ENCODE measurements around the gene KRTAP9-3. TPM values are rescaled to one million over a fixed set of nuclear protein-coding genes. Genes with fewer than 3 reads are reported as not detected.

KRTAP9-3 gene
- polyA plus RNA-seq, 1 experiment: not detected

- no peak overlapping the region for H3K4me3 ChIP-seq (ENCODE audit: low read depth, low read length)
- no peaks in the 10 kb centered on the region for H3K36me3 ChIP-seq (ENCODE audit: control insufficient read depth, insufficient read depth, low read length)
- ChIA-PET POLR2A (no interaction called here), CTCF (interaction anchor here (1.1 kb wide), 1 partner anchor 15 kb away, joined by 3 read pairs; no protein-coding TSS in a partner anchor)
- no peak for DNase-seq (ENCODE audit: low read depth)
- no peaks in the 10 kb centered on the region for H3K27me3 ChIP-seq (ENCODE audit: control insufficient read depth, insufficient read depth, low read length)
- no peak for TF ChIP-seq CTCF (IDR thresholded peaks at IDR 0.05; ENCODE audit: insufficient read depth, low read depth, low read length)
Observed at GRCh38 chr17:41278176-41278955, 46.1 kb downstream of the KRTAP9-3 start.

Small RNA genes lying within 50 kb of the gene (small RNA-seq; reads per million reads assigned to genes)
- not detected for gene KRTAP4-17P (ENCODE audit: insufficient read length, low read depth, low replicate concordance)
- not detected for gene KRTAP9-10P (ENCODE audit: insufficient read length, low read depth, low replicate concordance)

Other genes with a start within 250 kb of the KRTAP9-3 start
- not detected in 2 replicates for gene KRT40, start 248.1 kb upstream of the KRTAP9-3 start, polyA plus RNA-seq (2011; rRNA removed)
- gene KRTAP3-3, start 238.3 kb upstream of the KRTAP9-3 start, polyA plus RNA-seq (2011; rRNA removed): not detected in 2 replicates
- not detected in 2 replicates for gene KRTAP3-2, start 232.5 kb upstream of the KRTAP9-3 start, polyA plus RNA-seq (2011; rRNA removed)
- 0.16 TPM in 1 of 2 replicates, not detected in the other for gene KRTAP3-1, start 223.3 kb upstream of the KRTAP9-3 start, polyA plus RNA-seq (2011; rRNA removed)
- 62.3 and 65.1 TPM in 2 replicates for gene KRTAP1-5, start 205.2 kb upstream of the KRTAP9-3 start, polyA plus RNA-seq (2011; rRNA removed)
- not detected in 2 replicates for gene KRTAP1-4, start 202.3 kb upstream of the KRTAP9-3 start, polyA plus RNA-seq (2011; rRNA removed)
- not detected in 2 replicates for gene KRTAP1-3, start 197.6 kb upstream of the KRTAP9-3 start, polyA plus RNA-seq (2011; rRNA removed)
- 0.32 TPM in 1 of 2 replicates, not detected in the other for gene KRTAP1-1, start 191.0 kb upstream of the KRTAP9-3 start, polyA plus RNA-seq (2011; rRNA removed)
- not detected in 2 replicates for gene KRTAP2-1, start 185.1 kb upstream of the KRTAP9-3 start, polyA plus RNA-seq (2011; rRNA removed)
- gene KRTAP2-2, start 177.2 kb upstream of the KRTAP9-3 start, polyA plus RNA-seq (2011; rRNA removed): 0.16 TPM in 1 of 2 replicates, not detected in the other
- gene KRTAP2-3, start 172.3 kb upstream of the KRTAP9-3 start, polyA plus RNA-seq (2011; rRNA removed): 1.3 and 1.4 TPM in 2 replicates
- gene KRTAP2-4, start 166.6 kb upstream of the KRTAP9-3 start, polyA plus RNA-seq (2011; rRNA removed): not detected in 2 replicates
- gene KRTAP4-7, start 148.3 kb upstream of the KRTAP9-3 start, polyA plus RNA-seq (2011; rRNA removed): not detected in 2 replicates
- gene KRTAP4-8, start 134.3 kb upstream of the KRTAP9-3 start, polyA plus RNA-seq (2011; rRNA removed): not detected in 2 replicates
- gene KRTAP4-16, start 130.2 kb upstream of the KRTAP9-3 start, polyA plus RNA-seq (2011; rRNA removed): not detected in 2 replicates
- not detected in 2 replicates for gene KRTAP4-9, start 127.1 kb upstream of the KRTAP9-3 start, polyA plus RNA-seq (2011; rRNA removed)
- not detected in 2 replicates for gene KRTAP4-11, start 114.1 kb upstream of the KRTAP9-3 start, polyA plus RNA-seq (2011; rRNA removed)
- 0.11 TPM in 1 of 2 replicates, not detected in the other for gene KRTAP4-12, start 108.3 kb upstream of the KRTAP9-3 start, polyA plus RNA-seq (2011; rRNA removed)
- gene KRTAP4-6, start 91.9 kb upstream of the KRTAP9-3 start, polyA plus RNA-seq (2011; rRNA removed): not detected in 2 replicates
- gene KRTAP4-5, start 82.6 kb upstream of the KRTAP9-3 start, polyA plus RNA-seq (2011; rRNA removed): not detected in 2 replicates
- not detected in 2 replicates for gene KRTAP4-4, start 71.7 kb upstream of the KRTAP9-3 start, polyA plus RNA-seq (2011; rRNA removed)
- gene KRTAP4-3, start 64.2 kb upstream of the KRTAP9-3 start, polyA plus RNA-seq (2011; rRNA removed): not detected in 2 replicates
- gene KRTAP4-2, start 54.2 kb upstream of the KRTAP9-3 start, polyA plus RNA-seq (2011; rRNA removed): not detected in 2 replicates
- gene KRTAP4-1, start 47.5 kb upstream of the KRTAP9-3 start, polyA plus RNA-seq (2011; rRNA removed): 0.12 TPM in 1 of 2 replicates, not detected in the other
- not detected in 2 replicates for gene KRTAP9-1, start 42.6 kb upstream of the KRTAP9-3 start, polyA plus RNA-seq (2011; rRNA removed)
- gene KRTAP9-2, start 5.8 kb upstream of the KRTAP9-3 start, polyA plus RNA-seq (2011; rRNA removed): not detected in 2 replicates
- not detected in 2 replicates for gene KRTAP9-8, start 5.5 kb downstream of the KRTAP9-3 start, polyA plus RNA-seq (2011; rRNA removed)
- gene KRTAP9-4, start 17.2 kb downstream of the KRTAP9-3 start, polyA plus RNA-seq (2011; rRNA removed): not detected in 2 replicates
- gene KRTAP9-9, start 22.9 kb downstream of the KRTAP9-3 start, polyA plus RNA-seq (2011; rRNA removed): not detected in 2 replicates
- not detected in 2 replicates for gene KRTAP9-6, start 32.9 kb downstream of the KRTAP9-3 start, polyA plus RNA-seq (2011; rRNA removed)
- gene KRTAP9-7, start 43.2 kb downstream of the KRTAP9-3 start, polyA plus RNA-seq (2011; rRNA removed): not detected in 2 replicates
- gene KRTAP29-1, start 70.4 kb downstream of the KRTAP9-3 start, polyA plus RNA-seq (2011; rRNA removed): not detected in 2 replicates
- gene KRTAP16-1, start 76.9 kb downstream of the KRTAP9-3 start, polyA plus RNA-seq (2011; rRNA removed): not detected in 2 replicates
- not detected in 2 replicates for gene KRTAP17-1, start 83.3 kb downstream of the KRTAP9-3 start, polyA plus RNA-seq (2011; rRNA removed)
- not detected in 2 replicates for gene KRT33A, start 118.4 kb downstream of the KRTAP9-3 start, polyA plus RNA-seq (2011; rRNA removed)
- 1.2 and 1.8 TPM in 2 replicates for gene KRT33B, start 137.4 kb downstream of the KRTAP9-3 start, polyA plus RNA-seq (2011; rRNA removed)
- 151 and 156 TPM in 2 replicates for gene KRT34, start 149.9 kb downstream of the KRTAP9-3 start, polyA plus RNA-seq (2011; rRNA removed)
- 0.11 TPM in 1 of 2 replicates, not detected in the other for gene KRT31, start 165.2 kb downstream of the KRTAP9-3 start, polyA plus RNA-seq (2011; rRNA removed)
- gene KRT37, start 192.1 kb downstream of the KRTAP9-3 start, polyA plus RNA-seq (2011; rRNA removed): not detected in 2 replicates
- 0.72 and 0.98 TPM in 2 replicates for gene KRT38, start 208.5 kb downstream of the KRTAP9-3 start, polyA plus RNA-seq (2011; rRNA removed)
- gene KRT32, start 234.9 kb downstream of the KRTAP9-3 start, polyA plus RNA-seq (2011; rRNA removed): 0.38 and 0.40 TPM in 2 replicates
- gene KRT35, start 248.7 kb downstream of the KRTAP9-3 start, polyA plus RNA-seq (2011; rRNA removed): not detected in 2 replicates

Measured in BJ (cell line).